Sciatic nerve (tissue), 2 donors: Measurements from ENCODE around the gene AMZ1. TPM values are rescaled to one million over a fixed set of nuclear protein-coding genes. Genes with fewer than 3 reads are reported as not detected.

Experiments
- ATAC-seq: fragments of 200-7000 bp; cut with Tn5 transposase; one replicate; pipeline ENCODE4 v1.9.1; 2020; ENCODE audit warnings: mild to moderate bottlenecking, moderate library complexity
- DNase-seq: peaks from one replicate; pipeline ENCODE4 v3.0.0-alpha.2; 2020; ENCODE audit warnings: low spot score
- intact Hi-C: fragments of 100-400 bp; cut with DNase I; formaldehyde crosslinking; loops from one replicate; pipeline ENCODE4 v1.14.2; 2022
- total RNA-seq: library from RNA; stranded (reverse); fragmentation: NEBNext Ultra II Directional; extraction: Animal tissue kit (Norgen Biotek cat#: 25700); gene quantifications from one replicate; pipeline ENCODE4 v1.2.1, GENCODE V29; 2021
- donor health status: DM: no; HTN: no; CAD: no.
- donor health status: DM: no; HTN: no; CAD: no.

The AMZ1 gene
- total RNA-seq, 1 donor from 2014 or later: 0.31 TPM

- intact Hi-C loops: no loop called here
- DNase-seq (no peak), ATAC-seq (peak; percentile 1)
Measured at GRCh38 chr7:2757361-2757903, 69.4 kb downstream of the AMZ1 start.

GRCh38 chr7:2757904-2758672 lies 70.1 kb downstream of the AMZ1 start:
- peak; percentile 80 for ATAC-seq
- no peak for DNase-seq
- intact Hi-C loops: no loop called here

DNA sequence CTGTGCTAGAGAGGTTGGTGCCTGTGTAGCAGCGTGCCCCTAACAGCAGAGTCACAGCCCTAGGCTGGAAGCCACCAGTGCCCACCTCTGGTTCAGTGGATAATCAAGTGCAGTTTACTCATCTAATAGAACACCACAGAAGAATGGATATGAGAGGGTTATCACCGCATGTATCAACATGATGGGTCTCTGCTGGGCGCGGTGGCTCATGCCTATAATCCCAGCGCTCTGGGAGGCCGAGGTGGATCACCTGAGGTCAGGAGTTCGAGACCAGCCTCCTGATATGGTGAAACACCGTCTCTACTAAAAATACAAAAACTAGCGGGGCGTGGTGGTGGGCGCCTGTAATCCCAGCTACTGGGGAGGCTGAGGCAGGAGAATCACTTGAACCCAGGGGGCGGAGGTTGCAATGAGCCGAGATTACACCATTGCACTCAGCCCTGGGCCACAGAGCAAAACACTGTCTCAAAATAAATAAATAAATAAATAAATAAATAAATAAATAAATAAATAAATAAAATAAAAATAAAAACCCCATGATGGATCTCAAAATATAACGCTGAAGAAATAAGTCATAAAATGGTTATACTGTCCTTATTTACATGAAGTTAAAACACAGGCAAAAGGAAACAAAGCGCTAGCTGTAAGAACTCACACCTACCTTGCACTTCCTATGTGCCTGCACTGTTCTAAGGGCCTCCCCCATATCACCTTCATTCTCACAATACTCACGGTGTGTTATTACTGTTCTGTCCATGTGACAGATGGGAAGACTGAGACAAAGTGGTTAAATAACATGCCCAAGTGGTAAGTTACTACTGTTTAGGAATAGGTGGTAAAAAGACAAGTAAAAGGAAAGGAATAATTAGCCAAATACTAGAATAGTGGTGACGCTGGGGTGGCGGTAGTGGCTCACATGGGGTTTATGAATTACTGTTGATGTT lies 70.9 kb downstream of the AMZ1 start:
- no peak for DNase-seq
- no peak for ATAC-seq
- intact Hi-C loops: no loop called here

DNA sequence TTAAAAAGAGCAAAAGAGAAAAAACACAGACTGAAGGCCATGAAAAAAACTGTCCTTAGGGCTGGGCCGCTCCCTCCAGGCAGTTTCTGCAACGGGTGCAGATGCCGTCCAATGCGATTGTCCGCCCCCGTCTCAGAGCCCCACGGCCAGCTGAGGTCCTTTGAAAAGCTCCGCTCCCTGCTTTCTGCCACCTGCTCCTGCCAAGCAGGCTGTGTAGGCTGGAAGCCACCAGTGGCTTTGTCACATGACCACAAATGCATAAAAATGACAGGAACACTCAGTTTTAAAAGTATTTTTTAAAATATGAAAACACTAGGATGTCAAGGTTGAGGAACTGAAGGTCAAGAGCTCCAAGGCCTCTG lies 71.7 kb downstream of the AMZ1 start:
- intact Hi-C loops: no loop called here
- ATAC-seq (no peak), DNase-seq (no peak)

- ATAC-seq (peak; percentile 56), DNase-seq (no peak)
- intact Hi-C loops: no loop called here
Measured at GRCh38 chr7:2760098-2760889, 72.3 kb downstream of the AMZ1 start.

GRCh38 chr7:2761131-2761624 lies 73.2 kb downstream of the AMZ1 start:
- no peak for DNase-seq

DNA sequence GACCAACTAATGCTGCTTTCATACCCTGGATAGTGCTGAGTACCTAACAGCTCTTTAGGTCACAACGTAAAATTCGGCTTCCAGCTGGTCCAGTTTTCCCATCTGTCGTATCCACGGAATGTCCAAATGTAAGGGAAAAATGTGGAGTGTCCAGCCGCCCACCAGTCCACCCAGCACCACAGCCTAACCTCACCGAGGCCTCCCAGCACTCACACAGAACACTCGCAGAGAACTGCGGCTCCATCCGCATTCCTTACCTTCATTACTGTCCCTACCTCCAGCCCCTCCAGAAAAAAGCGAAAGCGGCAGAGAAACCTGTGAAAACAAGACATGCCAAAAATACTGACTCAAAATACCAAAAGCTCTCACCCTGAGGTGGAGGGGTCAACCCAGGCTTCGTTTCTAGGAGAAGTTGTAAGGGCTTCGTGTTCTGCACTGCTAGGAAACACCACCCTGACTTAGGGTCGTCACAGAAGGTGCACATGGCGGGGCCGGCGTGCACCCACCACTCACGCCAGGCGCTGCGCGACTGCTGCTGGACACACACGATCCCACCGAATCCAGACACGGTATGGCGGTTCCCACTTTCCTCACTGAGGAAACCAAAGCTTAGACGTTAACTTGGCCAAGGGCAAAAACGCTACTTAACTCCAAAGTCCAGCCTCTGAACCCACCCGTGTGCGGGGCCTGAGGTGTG lies 73.9 kb downstream of the AMZ1 start:
- ATAC-seq: no peak
- intact Hi-C loops: no loop called here
- no peak for DNase-seq

More at GRCh38 chr7:2761131-2761624, 73.2 kb downstream of the AMZ1 start:
- ATAC-seq: no peak
- intact Hi-C loops: no loop called here

- peak; percentile 1 for ATAC-seq
- no peak for DNase-seq
- intact Hi-C loops: no loop called here
Measured at GRCh38 chr7:2763597-2763996, 75.6 kb downstream of the AMZ1 start.

DNA sequence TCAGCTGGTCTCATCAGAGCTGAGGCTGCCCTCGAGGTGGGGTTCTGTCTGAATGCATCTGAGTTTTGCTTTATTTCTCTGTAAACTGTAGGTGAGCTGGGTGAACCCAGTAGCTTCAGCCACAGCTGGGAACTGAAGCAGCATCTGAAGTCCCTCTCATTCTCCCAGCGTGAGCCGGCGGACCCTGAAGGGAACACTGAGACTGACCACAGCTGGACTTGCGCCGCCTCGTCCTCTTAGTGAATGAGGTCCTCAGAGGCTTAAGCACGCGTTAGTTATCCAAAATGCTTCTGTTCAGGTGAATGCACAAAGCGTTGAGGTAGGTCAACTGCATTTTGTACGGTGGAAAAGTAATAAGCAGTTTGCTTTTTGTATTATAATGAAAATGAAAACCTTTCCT lies 76.6 kb downstream of the AMZ1 start:
- intact Hi-C loops: no loop called here
- ATAC-seq: no peak
- no peak for DNase-seq

Other genes starting within 250 kb of the AMZ1 start
- not detected for gene GRIFIN, start 211.8 kb upstream of the AMZ1 start, total RNA-seq
- gene LFNG, start 168.4 kb upstream of the AMZ1 start, total RNA-seq: 20.1 TPM
- gene BRAT1, start 132.7 kb upstream of the AMZ1 start, total RNA-seq: 22.0 TPM
- 21.4 TPM for gene IQCE, start 129.2 kb upstream of the AMZ1 start, total RNA-seq
- 38.6 TPM for gene TTYH3, start 56.2 kb upstream of the AMZ1 start, total RNA-seq
- gene GNA12, start 156.1 kb downstream of the AMZ1 start, total RNA-seq: 46.7 TPM